NCI-H2171 (cell line): Measurements from ENCODE around the gene MAPKAPK5.
"Not testable (repeated sequence)": the region's sequence is repeated elsewhere in the genome, so short reads cannot be mapped to it uniquely, and the experiment has no call there.

Experiments
- DNase-seq: peaks from one replicate; lab custom pipeline; 2025; lab: John Stamatoyannopoulos, UW

MAPKAPK5 gene, protein sequence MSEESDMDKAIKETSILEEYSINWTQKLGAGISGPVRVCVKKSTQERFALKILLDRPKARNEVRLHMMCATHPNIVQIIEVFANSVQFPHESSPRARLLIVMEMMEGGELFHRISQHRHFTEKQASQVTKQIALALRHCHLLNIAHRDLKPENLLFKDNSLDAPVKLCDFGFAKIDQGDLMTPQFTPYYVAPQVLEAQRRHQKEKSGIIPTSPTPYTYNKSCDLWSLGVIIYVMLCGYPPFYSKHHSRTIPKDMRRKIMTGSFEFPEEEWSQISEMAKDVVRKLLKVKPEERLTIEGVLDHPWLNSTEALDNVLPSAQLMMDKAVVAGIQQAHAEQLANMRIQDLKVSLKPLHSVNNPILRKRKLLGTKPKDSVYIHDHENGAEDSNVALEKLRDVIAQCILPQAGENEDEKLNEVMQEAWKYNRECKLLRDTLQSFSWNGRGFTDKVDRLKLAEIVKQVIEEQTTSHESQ

GRCh38 chr12:111841750-111842555 lies at the start of gene MAPKAPK5:
TSS of gene MAPKAPK5 (plus strand) at chr12:111842228. CDS start at chr12:111842734, 506 bp downstream.
- peak; percentile 96 for DNase-seq

GRCh38 chr12:111792856-111793235 lies 49.2 kb upstream of the MAPKAPK5 start:
- no peak for DNase-seq

DNA sequence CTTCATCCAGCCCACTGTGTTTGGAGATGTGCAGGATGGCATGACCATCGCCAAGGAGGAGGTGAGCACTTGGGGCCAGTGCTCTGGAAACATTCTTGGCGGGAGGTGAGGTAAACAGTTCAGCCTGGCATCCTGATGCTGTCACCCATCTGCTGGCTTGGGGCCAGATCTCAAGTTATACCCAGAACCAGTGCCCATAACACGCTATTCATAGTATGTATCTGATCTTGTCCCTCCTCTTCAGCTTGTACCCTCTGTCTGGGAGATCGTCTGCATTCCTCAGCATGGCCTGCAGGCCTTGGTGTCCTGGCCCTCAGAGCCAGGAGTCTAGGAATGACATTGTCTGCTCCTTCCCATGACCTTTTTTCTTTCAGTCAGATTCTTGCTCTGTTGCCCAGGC lies 43.8 kb upstream of the MAPKAPK5 start:
- no peak for DNase-seq

GRCh38 chr12:111799758-111800157 lies 42.3 kb upstream of the MAPKAPK5 start:
- no peak for DNase-seq

DNA sequence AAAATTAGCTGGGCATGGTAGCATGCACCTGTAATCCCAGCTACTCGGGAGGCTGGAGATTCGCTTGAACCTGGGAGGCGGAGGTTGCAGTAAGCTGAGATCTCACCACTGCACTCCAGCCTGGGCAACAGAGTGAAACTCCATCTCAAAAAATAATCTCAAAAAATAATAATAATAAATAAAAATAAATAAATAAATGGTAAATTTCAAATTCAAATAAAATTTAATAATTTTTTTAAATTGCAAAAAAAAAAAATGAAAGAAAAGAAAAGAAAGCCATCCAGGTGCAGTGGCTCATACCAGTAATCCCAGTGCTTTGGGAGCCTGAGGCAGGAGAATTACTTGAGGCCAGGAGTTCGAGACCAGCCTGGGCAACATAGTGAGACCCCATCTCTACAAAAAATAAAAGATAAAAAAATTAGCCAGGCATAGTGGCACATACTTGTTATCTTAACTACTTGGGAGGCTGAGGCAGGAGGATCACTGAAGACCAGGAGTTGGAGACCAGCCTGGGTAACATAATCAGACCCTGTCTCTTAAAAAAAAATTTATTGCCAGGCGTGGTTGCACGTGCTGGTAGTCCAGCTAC lies 38.9 kb upstream of the MAPKAPK5 start:
- DNase-seq: no peak

- no peak for DNase-seq
These were observed 38.2 kb upstream of the MAPKAPK5 start for GRCh38 chr12:111803851-111804250.

GRCh38 chr12:111806304-111806703 lies 35.7 kb upstream of the MAPKAPK5 start:
- DNase-seq: no peak

DNA sequence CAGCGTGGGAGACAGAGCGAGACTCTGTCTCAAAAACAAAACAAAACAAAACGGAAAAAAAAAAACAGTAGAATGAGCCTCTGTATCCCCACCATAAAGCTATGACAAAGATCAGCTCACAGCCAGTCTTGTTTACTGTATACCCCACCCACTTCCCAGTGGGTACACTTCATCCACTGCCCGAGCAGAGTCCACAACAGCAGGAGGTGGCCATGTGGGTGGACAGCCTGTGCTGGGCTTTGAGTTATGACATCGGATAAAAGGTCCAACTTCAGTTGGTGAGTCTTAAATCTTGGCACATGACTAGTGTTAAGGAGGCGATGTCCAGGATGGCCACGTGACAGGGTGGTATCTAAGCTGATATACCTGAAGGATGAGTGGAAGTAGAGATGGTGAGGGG lies 34.8 kb upstream of the MAPKAPK5 start:
- no peak for DNase-seq

DNA sequence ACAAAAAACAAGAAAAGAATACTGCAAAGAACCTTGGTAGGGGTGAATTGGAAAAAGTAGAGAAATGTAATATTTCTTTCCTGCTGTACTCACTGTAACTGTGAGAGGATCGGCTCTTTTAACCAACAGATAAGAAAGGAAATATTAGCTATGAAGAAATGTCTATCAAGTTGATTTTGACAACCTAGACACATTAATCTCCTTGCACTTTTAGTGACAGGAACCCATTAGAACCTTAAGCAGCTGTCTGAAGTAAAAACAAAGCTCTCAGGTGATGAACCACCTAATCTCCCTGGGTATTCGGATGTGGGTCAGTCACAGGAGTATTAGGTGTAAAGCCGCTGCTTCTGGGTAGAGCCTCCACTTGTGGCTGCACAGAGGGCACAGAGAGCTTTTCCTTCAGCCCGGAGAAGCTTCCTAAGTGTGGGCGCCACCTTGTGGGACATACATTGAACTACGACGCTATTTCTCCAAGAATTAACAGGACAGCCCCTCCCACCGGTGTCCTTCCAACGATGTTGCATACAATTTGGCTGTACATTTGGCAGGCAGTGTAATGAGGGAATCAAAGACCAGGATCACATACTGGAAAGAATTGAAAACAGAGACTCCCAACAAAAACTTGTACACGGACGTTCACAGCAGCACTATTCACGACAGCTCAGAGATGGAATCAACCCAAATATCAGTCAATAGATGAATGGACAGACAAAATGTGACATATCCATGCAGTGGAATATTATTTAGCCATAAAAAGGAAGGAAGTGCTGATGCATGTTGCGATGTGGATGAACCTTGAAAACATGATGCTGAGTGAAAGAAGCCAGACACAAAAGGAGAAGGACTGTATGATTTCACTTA lies 28.9 kb upstream of the MAPKAPK5 start:
- peak; percentile 72 for DNase-seq

DNA sequence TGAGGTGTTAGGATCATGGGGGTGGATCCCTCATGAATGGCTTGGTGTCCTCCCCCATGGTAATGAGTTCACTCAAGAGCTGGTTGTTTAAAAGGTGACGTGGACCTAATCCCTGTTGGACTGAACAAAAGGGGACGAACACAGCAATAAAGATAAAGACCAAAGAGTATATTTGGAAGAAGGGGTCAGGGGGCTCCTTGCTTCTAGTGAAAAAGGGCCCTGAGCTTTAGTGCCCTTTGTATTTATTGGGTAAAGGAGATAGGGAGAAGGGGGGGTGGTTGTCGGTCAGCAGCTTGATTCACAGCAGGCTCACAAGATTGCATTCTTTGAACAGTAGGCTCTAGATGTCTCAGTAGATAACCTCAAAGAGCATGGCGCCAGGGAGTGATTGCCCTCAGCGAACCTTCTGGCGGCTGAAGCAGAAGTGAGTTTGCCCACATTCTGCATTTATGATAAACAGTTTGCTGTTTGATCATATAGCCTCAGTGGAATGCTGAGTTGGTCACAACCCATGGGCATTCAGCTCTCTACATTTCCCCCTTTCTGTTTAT lies 25.9 kb upstream of the MAPKAPK5 start:
- DNase-seq: no peak

DNA sequence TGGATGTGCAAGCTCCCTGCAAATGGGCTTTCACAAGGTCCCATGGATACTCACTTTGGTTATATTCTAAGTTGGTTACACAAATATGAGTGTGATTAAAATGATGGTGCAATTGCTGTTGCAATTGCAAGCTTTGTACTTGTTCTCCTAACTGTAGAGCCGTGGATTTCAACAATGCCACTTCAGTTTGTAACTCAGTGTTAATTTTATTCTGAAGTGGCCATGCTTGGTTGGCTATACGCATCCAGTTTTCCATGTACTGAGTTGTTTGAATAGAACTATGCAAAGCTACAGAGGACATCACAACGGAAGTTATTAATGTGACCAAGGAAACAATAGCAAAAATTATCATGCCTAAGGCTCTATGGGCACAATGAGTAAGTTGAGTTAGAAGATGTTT lies 25.1 kb upstream of the MAPKAPK5 start:
- not testable (repeated sequence) for DNase-seq

DNA sequence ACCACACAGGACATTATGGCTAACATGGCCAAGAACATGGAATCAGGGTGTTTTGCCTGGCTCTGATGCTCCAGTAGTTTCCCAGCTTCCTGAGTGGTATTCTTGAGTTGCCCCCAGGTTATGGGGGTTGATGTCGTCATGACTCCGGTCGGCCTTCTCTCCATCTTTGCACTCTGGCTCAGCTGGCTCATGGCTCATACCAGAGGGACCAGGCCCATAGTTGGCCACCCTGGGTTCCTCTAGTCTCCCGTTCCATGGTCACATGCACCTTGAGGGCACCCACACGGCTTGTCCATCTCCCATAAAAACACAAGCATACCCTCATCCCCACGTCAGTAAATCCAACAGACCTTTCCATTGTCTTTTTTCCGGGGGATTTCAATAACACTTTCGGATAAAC lies 23.7 kb upstream of the MAPKAPK5 start:
- no peak for DNase-seq

- no peak for DNase-seq
These were observed 22.6 kb upstream of the MAPKAPK5 start for GRCh38 chr12:111819191-111820158.

GRCh38 chr12:111820828-111821227 lies 21.2 kb upstream of the MAPKAPK5 start:
- DNase-seq: not testable (repeated sequence)

DNA sequence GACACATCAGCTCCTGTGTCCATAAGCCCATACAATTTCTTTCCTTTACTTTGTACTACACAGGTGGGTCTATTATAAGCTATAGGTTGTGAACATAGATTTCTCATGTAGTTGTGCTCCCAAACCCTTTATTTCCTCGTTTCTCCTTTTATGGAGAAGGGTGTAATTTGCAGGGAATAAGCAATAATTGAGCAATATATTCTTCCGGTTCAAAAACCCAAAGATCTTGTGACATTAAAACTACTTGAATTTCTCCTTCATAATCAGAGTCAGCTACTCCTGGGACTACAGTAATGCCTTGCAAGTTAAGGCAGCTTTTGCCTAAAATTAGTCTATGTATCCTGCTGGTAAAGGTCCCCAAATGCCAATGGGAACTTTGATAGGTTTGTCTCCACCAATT lies 19.1 kb upstream of the MAPKAPK5 start:
- DNase-seq: no peak

GRCh38 chr12:111823891-111824290 lies 18.1 kb upstream of the MAPKAPK5 start:
- DNase-seq: no peak

DNA sequence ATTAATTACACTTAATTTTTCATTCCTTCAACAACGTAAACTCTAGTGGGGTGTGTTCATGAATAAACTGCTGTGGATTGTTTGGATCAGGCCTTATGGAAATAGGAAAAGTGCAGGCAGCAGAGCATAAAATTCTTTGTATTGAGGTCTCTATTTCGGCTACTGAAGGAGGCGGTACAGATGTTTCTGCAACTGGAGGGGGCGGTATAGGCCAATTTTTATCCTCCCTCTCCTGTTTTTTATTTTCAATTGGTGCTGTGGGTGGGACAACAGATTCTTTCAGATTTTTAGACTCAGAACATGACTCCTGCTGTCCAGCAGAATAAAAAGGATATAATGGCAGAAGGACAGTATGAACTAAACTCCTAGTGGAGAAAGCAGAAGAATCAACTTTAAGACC lies 17.7 kb upstream of the MAPKAPK5 start:
- DNase-seq: not testable (repeated sequence)

- DNase-seq: no peak
These were observed 16.5 kb upstream of the MAPKAPK5 start for GRCh38 chr12:111825509-111825908.

DNA sequence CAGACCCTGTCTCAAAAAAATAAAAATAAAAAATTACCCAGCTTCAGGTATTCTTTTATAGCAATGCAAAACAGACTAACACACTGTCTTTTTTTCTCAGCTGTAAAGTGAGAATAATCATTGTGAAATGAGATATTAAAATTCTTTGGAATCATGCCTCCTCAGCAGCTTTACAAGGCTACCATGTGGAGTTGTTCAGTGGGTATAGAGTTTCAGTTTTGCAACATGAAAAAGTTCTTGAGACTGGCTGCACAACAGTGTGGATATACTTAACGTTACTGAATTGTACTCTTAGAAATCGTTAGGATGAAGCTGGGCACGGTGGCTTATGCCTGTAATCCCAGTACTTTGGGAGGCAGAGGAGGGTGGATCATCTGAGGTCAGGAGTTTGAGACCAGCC lies 15.7 kb upstream of the MAPKAPK5 start:
- no peak for DNase-seq

- no peak for DNase-seq
These were observed 15.0 kb upstream of the MAPKAPK5 start for GRCh38 chr12:111826992-111827391.
